A673 (cell line): ENCODE measurements around the gene P4HTM. TPM values are rescaled to one million over a fixed set of nuclear protein-coding genes. Genes with fewer than 3 reads are reported as not detected.

ENCODE experiments used
- BruUV-seq: library from RNA; stranded (reverse); fragments of 400-500 nt; replicated peaks from 2 replicates; lab custom pipeline; 2021; lab: Mats Ljungman, UMichigan
- CTCF ChIA-PET: fragments of 300-600 bp; sonication (Branson Sonifier 250); formaldehyde crosslinking; loops from one replicate; lab custom pipeline; 2022; ENCODE audit warnings: antibody characterized with exemption; lab: Charles Lee
- POLR2A ChIA-PET: fragments of 300-600 bp; sonication (Branson Sonifier 250); formaldehyde crosslinking; loops from one replicate; lab custom pipeline; 2022; ENCODE audit warnings: antibody characterized with exemption; ENCODE audit not compliant: low non-redundant PET; lab: Charles Lee
- DNase-seq: peaks from one replicate; pipeline ENCODE4 v3.0.0-alpha.2; 2015; ENCODE audit warnings: low spot score
- H3K27ac ChIP-seq: fragments of 200-600 bp; sonication (generic); 2 replicates; pipeline ENCODE4 v1.5.1; 2016; ENCODE audit warnings: mixed run types, low read depth, mild to moderate bottlenecking, mixed read lengths, antibody characterized with exemption, low read length; ENCODE audit not compliant: poor library complexity, severe bottlenecking
- H3K27me3 ChIP-seq: fragments of 200-600 bp; sonication (generic); replicated peaks from 2 replicates; pipeline ENCODE4 v1.6.1; 2017; ENCODE audit warnings: mixed run types, low read depth, mild to moderate bottlenecking, mixed read lengths, antibody characterized with exemption, low read length; ENCODE audit not compliant: insufficient read depth, poor library complexity
- H3K36me3 ChIP-seq: fragments of 200-600 bp; sonication (generic); 2 replicates; pipeline ENCODE4 v1.6.1; 2016; ENCODE audit warnings: mixed run types, mild to moderate bottlenecking, mixed read lengths, antibody characterized with exemption, low read length; ENCODE audit not compliant: insufficient read depth, poor library complexity, severe bottlenecking
- H3K4me1 ChIP-seq: fragments of 200-600 bp; sonication (generic); 2 replicates; pipeline ENCODE4 v1.6.1; 2017; ENCODE audit warnings: mixed run types, mild to moderate bottlenecking, mixed read lengths, antibody characterized with exemption, low read length; ENCODE audit not compliant: insufficient read depth, poor library complexity, severe bottlenecking
- H3K4me3 ChIP-seq: fragments of 200-600 bp; sonication (generic); 2 replicates; pipeline ENCODE4 v1.5.1; 2016; ENCODE audit warnings: low read depth, mixed run types, mild to moderate bottlenecking, mixed read lengths, low read length; ENCODE audit not compliant: poor library complexity, severe bottlenecking
- H3K9me3 ChIP-seq: fragments of 200-600 bp; sonication (generic); 2 replicates; pipeline ENCODE4 v1.6.1; 2016; ENCODE audit warnings: mixed run types, low read depth, mild to moderate bottlenecking, mixed read lengths, antibody characterized with exemption, low read length; ENCODE audit not compliant: poor library complexity, severe bottlenecking
- CTCF ChIP-seq: fragments of 300-800, 200-600 bp; sonication (generic); conservative IDR thresholded peaks from 2 replicates; pipeline ENCODE4 v1.5.1; 2017; ENCODE audit warnings: low read depth, mild to moderate bottlenecking, antibody characterized with exemption, low read length, moderate library complexity, mixed read lengths
- EZH2 ChIP-seq: fragments of 200-600 bp; sonication (generic); IDR thresholded peaks from 2 replicates; pipeline ENCODE4 v1.6.1; 2017; ENCODE audit warnings: borderline replicate concordance, low read depth, mild to moderate bottlenecking, mixed read lengths, antibody characterized with exemption, low read length; ENCODE audit not compliant: poor library complexity, severe bottlenecking
- intact Hi-C: fragments of 100-400 bp; cut with micrococcal nuclease; formaldehyde crosslinking; loops from one replicate; pipeline ENCODE4 v1.10.0; 2022; ENCODE audit not compliant: unreplicated experiment
- total RNA-seq: library from RNA; stranded (reverse); gene quantifications from 2 replicates; pipeline ENCODE4 v1.2.3, GENCODE V29; 2021

Gene P4HTM
- total RNA-seq, 1 experiment from 2014 or later = 14.9 TPM

DNA sequence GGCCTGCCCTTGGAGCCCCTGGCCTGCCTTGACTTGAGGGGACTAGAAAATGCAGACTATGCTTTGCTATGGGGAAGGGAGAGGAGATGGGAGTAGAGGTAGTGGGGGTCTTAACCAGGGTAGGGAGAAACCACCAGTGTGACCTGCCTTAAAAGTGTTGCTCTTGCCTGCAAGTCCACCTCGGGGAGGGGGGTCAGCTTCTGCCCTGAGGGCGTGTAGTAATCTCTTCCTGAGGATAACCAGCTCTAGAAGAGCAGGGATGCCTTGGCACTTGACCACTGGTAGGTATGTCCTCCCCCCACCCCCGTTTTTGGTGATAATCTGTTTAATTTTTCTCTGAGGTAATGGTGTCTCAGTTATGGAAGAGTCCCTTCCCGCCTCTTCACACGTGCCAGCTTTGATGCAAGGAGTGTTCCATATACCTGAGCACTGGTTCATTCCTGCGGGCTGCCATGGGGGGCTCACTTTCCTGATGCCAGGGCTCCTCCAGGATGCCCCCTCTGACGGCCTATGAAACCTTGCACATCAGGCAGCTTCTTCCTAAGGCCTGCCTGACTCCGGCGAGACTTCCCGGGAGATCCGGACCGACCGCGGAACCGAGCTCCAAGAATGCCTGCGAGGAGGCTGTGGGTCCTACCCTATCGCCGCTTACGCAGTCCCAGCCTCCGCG is 780 bp upstream of the P4HTM start:
- Histone ChIP-seq H3K4me1 (peaks cover 3% of the 10 kb centered on the region), H3K9me3 (no peaks in the 10 kb centered on the region), H3K27me3 (no peaks in the 10 kb centered on the region), H3K4me3 (peak overlapping the region; percentile 64), H3K36me3 (no peaks in the 10 kb centered on the region), H3K27ac (peak overlapping the region; percentile 75)
- no peak for DNase-seq
- ChIA-PET CTCF (interaction anchor here (1.2 to 1.6 kb wide), 2 partner anchors 18 to 105 kb away, joined by 4 read pairs; partner anchors contain the start of genes QRICH1 and WDR6), POLR2A (interaction anchor here (1.2 kb wide), 1 partner anchor 18 kb away, joined by 5 read pairs; the partner anchor contains the start of gene WDR6)
- TSS peak; percentile 66 for BruUV-seq
- no peak for TF ChIP-seq EZH2
- TF ChIP-seq CTCF = no peak
- intact Hi-C loops = loop anchor here (5.0 kb wide), 1 partner anchor 458 kb away; no protein-coding TSS in a partner anchor

- intact Hi-C loops = no loop called here
- no peaks in the 10 kb centered on the region for H3K36me3 ChIP-seq
- H3K27ac ChIP-seq = peak overlapping the region; percentile 75
- peaks cover 3% of the 10 kb centered on the region for H3K4me1 ChIP-seq
- H3K9me3 ChIP-seq = no peaks in the 10 kb centered on the region
- TF ChIP-seq CTCF (no peak), EZH2 (no peak)
- CTCF ChIA-PET = no interaction called here
- POLR2A ChIA-PET = no interaction called here
- BruUV-seq = no TSS peak
- DNase-seq = no peak
- H3K4me3 ChIP-seq = peak overlapping the region; percentile 64
- H3K27me3 ChIP-seq = no peaks in the 10 kb centered on the region
Observed at GRCh38 chr3:48990636-48991469, 812 bp downstream of the P4HTM start.

- Histone ChIP-seq H3K27me3 (no peaks in the 10 kb centered on the region), H3K27ac (no peak overlapping the region), H3K36me3 (no peaks in the 10 kb centered on the region), H3K9me3 (no peaks in the 10 kb centered on the region), H3K4me1 (peaks cover 3% of the 10 kb centered on the region), H3K4me3 (no peak overlapping the region)
- ChIA-PET POLR2A (no interaction called here), CTCF (no interaction called here)
- no TSS peak for BruUV-seq
- no peak for DNase-seq
- intact Hi-C loops = no loop called here
- TF ChIP-seq EZH2 (no peak), CTCF (no peak)
Observed at GRCh38 chr3:48991851-48992545, 2.0 kb downstream of the P4HTM start.
